ENCODE measurements around the gene BRCA1.

GRCh38 chr17:43140396-43141332 lies 15.5 kb upstream of the BRCA1 start:
- TF ChIP-seq POLR2AphosphoS5 (IDR thresholded peaks at IDR 0.05; ENCODE audit: borderline replicate concordance, low read depth, low read length) (no peak), EZH2 (IDR thresholded peaks at IDR 0.05) (no peak)
